HG03060 (cell line): ENCODE results near the gene CEP170B.
"Not testable (repeated sequence)": the region's sequence is repeated elsewhere in the genome, so short reads cannot be mapped to it uniquely, and the experiment has no call there.

Experiments
- ATAC-seq: cut with Tn5 transposase; IDR thresholded peaks from one replicate; pipeline ENCODE4 v1.9.1; 2021; ENCODE audit warnings: low read depth, moderate number of reproducible peaks; ENCODE audit not compliant: unreplicated experiment

The CEP170B gene

DNA sequence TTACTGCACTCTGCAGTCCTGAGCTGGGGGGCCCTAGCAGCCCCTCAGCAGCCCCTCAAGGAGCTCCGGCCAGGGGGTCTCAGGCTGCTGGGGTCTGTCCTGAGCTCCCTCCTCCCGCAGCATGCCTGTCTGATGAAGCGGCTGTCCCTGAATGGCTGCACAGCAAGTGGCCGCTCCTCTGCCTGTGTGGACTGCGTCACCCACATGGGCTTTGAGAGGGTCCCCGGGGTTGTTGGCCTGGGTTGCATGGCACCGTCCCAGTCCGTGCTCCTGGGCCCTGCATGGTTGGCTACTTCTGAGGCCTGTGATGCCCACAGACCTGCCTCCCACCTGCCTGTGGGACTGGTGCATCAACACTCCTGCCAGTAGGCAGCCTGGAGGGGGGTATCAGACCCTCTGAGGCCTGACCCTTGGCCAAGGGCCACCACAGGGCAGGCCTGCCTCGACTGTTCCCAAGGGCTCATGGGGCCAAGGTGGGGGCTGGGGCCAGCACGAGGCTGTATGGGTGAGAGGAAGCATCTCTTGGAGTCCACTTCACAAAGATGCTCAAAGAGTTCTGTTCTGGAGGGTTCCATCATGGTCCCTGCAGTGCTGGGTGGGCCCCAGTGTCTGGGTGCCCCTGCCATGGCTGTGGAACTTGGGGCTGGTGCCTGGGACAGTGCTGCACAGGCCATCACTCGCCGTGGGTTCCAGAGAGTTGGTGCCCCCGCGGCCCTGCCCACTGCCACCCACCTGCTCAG, 12.2 kb downstream of the CEP170B start:
- ATAC-seq, result no peak

DNA sequence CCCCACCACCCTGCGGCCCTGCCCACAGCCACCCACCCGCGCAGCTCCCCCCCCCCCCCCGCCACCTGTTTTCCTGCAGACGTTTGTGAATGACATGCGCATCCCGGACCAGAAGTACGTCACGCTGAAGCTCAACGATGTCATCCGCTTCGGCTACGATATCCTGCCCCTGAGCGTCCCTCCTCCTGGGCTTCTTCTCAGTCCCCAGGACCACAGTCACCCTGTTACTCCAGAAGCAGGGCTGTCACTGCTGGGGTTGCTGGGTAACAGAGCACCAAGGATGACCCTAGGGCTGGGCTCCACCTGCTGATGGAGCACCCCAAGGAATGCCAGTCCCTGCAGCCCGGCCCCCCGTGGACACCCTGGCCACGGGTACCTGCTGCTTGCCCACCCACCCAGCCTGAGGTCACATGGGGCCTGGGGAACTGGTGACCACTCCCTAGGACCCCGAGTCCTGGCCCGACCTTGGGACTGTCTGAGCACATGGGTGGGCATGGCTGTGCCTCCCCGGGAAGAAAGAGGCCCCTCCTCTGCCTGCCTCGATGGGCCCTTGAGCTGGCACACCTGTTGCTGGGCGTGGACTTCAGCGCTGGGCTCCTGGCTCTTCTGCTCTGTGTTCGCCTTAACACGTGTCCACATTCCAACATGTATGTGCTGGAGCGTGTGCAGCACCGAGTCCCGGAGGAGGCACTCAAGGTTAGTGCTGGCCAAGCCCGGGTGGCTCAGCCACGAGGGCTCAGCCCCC, 12.9 kb downstream of the CEP170B start:
- ATAC-seq, result no peak

DNA sequence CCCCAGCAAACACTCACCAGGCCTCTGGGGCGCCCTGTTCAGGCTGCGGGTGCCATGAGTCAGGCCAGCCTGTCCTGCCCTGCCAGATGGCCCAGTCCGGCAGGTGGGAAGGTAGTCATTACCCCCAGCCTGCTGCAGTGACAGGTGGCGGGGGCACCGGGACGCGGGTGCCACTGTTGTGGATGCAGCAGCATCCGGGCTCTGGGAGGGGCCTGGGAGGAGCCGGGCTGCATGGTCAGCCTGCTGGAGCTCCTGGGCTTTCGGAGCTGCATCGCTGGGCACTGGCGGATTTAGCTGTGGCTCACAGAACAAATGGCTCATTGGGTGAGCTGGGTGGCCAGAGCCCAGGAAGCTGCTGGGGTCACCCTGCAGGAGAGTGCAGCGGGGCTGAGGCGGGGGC, 13.5 kb downstream of the CEP170B start:
- no peak for ATAC-seq

GRCh38 chr14:104879201-104879982, 14.3 kb downstream of the CEP170B start:
- ATAC-seq, result no peak

GRCh38 chr14:104879983-104880565, 15.0 kb downstream of the CEP170B start:
- ATAC-seq, result no peak

DNA sequence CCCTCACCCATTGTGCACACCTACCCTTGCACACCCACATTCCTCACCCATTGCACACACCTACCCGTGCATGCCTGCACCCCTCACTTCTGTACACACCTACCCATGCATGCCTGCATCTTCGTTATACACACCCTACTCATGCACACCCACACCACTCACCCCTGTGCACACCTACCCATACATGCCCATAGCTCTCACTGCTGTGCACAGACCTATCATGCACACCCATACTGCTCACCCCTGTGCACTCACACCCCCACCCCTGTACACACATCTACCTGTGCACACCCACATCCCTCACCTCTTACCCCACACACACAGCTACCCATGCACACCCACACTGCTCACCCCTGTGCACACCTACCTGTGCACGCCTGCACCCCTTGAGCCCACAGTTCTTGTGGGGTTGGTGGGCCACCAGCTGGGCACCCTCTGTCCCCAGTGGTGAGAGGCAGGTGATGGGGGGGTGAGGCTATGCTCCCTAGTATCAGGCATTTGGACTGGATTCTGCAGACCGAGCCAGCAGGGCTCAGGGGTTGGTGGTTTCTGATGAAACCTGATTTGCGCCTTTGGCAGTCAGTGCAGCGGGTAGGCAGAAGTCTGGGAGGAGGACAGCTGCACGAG, 15.6 kb downstream of the CEP170B start:
- no peak for ATAC-seq

DNA sequence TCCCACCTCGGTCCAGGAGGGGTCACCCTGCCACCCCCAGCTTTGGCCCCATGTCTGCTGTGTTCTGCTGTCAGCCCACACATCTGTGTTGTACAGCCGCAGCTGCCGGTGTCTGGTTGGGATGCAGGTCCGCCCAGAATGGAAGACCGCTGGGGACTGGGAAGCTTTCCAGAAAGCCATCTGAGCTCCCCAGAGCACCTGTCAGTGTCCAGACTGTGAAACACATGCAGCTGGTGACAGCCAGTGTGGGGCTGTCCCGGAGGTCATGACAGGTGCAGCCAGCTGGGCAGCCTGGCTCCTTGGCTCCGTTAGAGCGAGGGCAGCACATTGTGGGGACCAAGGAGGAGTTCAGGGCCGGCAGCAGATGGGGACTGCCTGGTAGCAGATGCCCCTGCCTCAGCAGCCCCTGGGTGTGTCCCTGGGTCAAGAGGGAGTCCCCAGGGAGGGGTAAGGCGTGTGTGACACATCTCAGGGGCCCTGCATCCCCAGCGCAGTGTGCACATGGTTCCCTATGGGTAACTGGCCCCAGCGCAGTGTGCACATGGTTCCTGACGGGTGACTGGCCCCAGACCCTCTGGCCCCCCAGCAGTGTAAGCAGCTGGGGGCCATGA, 16.4 kb downstream of the CEP170B start:
- no peak for ATAC-seq

- ATAC-seq, result no peak
These were observed 17.4 kb downstream of the CEP170B start for GRCh38 chr14:104882325-104882973.

DNA sequence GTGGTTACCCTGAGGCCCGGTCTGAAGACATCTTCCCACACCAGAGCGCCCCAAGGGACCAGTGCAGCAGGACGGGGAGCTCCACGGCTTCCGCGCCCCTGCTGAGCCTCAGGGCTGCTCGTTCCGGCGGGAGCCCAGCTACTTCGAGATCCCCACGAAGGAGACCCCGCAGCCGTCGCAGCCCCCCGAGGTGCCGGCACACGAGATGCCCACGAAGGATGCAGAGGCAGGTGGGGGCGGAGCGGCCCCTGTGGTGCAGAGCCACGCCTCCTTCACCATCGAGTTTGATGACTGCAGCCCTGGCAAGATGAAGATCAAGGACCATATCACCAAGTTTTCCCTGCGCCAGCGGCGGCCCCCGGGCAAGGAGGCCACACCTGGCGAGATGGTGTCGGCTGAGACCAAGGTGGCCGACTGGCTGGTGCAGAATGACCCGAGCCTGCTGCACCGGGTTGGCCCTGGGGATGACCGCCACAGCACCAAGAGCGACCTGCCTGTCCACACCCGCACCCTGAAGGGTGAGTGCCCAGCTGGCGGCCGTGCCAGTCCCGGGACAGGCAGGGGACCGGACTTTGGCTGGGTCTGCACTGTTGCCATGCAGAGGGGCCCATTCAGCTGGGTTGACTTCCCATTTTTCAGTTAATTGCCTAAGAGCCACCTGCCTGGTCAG, 18.1 kb downstream of the CEP170B start:
- no peak for ATAC-seq

DNA sequence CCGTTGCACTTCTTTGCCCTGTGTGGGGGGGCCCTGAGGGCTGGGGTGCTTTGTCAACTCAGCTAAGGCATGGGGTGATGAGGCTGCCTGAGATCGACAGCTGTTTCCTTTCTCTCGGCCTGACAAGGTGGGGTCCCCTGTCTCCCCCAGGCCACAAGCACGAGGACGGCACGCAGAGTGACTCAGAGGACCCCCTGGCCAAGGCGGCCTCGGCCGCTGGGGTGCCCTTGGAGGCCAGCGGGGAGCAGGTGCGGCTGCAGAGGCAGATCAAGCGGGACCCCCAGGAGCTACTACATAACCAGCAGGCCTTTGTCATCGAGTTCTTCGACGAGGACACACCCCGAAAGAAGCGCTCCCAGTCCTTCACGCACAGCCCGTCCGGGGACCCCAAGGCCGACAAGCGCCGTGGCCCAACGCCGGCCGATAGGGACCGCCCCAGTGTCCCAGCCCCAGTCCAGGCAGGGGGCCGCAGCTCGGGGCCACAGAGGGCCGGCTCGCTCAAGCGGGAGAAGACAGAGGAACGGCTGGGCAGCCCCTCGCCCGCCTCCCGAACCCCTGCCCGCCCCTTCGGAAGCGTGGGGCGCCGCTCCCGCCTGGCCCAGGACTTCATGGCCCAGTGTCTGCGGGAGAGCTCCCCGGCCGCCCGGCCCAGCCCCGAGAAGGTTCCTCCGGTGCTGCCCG, 18.8 kb downstream of the CEP170B start:
- ATAC-seq, result no peak

DNA sequence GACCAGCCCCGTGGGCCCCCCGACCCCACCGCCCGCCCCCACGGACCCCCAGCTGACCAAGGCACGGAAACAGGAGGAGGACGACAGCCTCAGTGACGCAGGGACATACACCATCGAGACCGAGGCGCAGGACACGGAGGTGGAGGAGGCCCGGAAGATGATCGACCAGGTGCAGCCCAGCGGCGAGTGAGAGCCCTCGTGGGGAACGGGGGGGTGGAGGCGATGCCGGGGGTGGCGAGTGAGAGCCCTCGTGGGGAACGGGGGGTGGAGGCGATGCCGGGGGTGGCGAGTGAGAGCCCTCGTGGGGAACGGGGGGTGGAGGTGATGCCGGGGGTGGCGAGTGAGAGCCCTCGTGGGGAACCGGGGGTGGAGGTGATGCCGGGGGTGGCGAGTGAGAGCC, 19.3 kb downstream of the CEP170B start:
- not testable (repeated sequence) for ATAC-seq

DNA sequence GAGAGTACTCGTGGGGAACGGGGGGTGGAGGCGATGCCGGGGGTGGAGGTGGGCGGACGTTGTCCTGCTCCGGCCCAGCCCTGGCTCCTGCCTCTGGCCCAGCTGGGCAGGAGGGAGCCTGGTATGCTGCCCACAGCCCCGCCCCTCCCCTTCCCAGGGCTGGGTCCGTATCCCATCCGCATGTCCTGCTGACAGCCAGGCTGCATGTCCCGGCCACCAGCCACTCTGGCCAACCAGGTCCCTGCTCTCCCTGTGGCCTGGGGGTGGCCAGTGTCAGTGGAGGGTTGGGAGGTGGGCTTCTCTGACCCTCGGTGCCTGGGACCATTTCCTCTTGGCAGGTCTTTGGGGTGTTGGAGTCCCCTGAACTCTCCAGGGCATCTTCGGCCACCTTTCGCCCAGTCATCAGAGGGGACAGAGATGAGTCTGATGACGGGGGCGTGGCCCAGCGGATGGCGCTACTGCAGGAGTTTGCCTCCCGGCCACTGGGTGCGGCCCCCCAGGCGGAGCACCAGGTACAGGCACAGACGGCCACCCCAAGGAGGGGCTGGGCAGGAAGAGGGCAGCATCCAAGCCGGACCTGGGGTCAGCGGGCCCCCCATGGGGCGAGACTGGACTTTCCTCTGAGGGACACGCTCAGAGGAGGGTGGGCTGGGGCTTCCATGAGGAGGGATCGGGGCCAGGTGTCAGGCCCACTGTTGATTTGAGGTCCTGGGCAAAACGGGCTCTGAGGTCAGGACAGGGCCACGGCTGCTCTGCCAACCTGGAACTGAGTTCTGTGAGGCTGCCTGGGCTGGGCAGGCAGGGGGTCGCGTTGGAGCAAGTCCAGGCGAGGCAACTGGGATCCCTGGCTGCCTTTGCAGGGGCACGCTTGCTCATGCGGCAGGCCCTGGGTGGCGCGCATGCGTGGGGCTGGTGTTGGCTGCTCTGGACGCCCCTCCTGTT, 20.2 kb downstream of the CEP170B start:
- no peak for ATAC-seq

DNA sequence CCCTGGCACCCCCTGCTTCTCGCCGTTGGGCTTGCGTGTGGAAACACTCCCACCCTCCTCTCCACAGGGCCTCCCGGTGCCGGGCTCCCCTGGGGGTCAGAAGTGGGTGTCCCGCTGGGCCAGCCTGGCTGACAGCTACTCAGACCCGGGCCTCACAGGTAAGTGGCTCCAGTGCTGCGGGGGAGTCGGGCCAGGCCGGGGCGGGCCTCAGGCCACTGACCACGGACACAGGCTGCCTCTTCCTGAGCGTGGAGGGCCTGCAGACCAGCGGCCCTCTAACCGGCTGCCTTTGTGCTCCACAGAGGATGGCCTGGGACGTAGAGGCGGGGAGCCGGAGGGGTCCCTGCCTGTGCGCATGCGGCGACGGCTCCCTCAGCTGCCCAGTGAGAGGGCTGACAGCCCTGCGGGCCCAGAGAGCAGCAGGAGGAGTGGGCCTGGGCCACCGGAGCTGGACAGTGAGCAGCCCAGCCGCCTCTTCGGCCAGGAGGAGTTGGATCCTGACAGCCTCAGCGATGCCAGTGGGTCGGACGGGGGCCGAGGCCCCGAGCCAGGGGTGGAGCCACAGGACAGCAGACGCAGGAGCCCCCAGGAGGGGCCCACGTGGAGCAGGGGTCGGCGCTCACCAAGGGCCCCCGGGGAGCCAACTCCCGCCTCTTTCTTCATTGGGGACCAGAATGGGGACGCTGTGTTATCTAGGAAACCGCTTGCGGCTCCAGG, 21.1 kb downstream of the CEP170B start:
- ATAC-seq, result no peak

GRCh38 chr14:104886690-104887622, 21.9 kb downstream of the CEP170B start:
- ATAC-seq, result no peak

DNA sequence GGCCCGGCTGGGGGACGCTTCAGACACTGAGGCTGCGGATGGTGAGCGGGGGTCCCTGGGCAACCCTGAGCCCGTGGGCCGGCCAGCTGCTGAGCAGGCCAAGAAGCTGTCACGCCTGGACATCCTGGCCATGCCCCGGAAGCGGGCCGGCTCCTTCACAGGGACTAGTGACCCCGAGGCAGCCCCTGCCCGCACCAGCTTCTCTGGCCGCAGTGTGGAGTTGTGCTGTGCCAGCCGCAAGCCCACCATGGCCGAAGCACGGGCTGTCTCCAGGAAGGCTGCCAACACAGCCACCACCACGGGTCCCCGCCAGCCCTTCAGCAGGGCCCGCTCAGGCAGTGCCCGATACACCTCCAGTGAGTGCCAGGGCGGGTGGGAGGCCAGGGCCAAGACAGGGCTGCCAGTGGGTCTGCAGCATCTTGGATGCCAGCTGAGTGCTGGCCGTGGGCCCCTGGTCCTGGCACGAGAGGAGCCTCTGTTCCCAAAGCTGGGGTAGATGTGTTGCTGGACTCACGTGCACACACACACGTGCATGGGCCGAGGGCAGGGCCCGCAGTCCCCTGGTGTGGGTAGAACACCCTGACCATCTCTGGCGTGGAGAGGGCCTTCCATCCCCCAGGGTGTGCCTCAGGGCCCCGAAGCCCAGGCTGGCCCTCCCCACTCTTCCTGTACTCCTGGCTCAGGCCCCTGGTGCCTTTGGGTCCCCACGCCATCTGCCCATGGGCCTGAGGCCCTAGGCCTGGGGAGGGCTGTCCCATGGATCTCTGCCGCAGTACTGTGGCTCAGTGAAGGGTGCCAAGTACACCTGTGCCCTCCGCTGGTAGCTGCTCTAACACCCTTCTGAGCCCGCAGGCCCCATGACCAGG, 22.8 kb downstream of the CEP170B start:
- ATAC-seq, result no peak
